WTC11 (cell line): ENCODE results near the gene ARHGDIG. TPM values are rescaled to one million over a fixed set of nuclear protein-coding genes. Genes with fewer than 3 reads are reported as not detected.

Experiments
- ATAC-seq: fragments of 200-7000 bp; cut with Tn5 transposase; 2 replicates; pipeline ENCODE4 v1.10.0; 2021; ENCODE audit warnings: mild to moderate bottlenecking, moderate library complexity
- CTCF ChIA-PET: fragments of 300-600 bp; sonication (Branson Sonifier 250); formaldehyde crosslinking; loops from one replicate; lab custom pipeline; 2021; ENCODE audit warnings: antibody characterized with exemption; lab: Charles Lee
- POLR2A ChIA-PET: fragments of 350-600 bp; sonication (Branson Sonifier 250); formaldehyde crosslinking; loops from one replicate; lab custom pipeline; 2021; ENCODE audit warnings: antibody characterized with exemption; lab: Charles Lee
- DNase-seq: peaks from one replicate; pipeline ENCODE4 v3.0.0; 2021; ENCODE audit warnings: low spot score
- H3K27ac Mint-ChIP-seq: 2 replicates; pipeline ENCODE4 v1.8.0; 2021; ENCODE audit warnings: mixed read lengths
- H3K27me3 Mint-ChIP-seq: 2 replicates; pipeline ENCODE4 v1.8.0; 2021; ENCODE audit warnings: low read depth, mild to moderate bottlenecking, moderate library complexity, mixed read lengths
- H3K36me3 Mint-ChIP-seq: 2 replicates; pipeline ENCODE4 v1.8.0; 2021; ENCODE audit warnings: mixed read lengths
- H3K4me1 Mint-ChIP-seq: 2 replicates; pipeline ENCODE4 v1.8.0; 2022; ENCODE audit warnings: mixed read lengths
- H3K4me3 Mint-ChIP-seq: 2 replicates; pipeline ENCODE4 v1.8.0; 2021; ENCODE audit warnings: mild to moderate bottlenecking, moderate library complexity, mixed read lengths
- H3K9me3 Mint-ChIP-seq: 2 replicates; pipeline ENCODE4 v1.8.0; 2021; ENCODE audit warnings: mixed read lengths
- ATF3 ChIP-seq: sonication (generic); formaldehyde crosslinking; conservative IDR thresholded peaks from 2 replicates; pipeline ENCODE4 v1.8.1; 2022; ENCODE audit warnings: mild to moderate bottlenecking, missing genetic modification reagents
- ATF6 ChIP-seq: sonication (generic); formaldehyde crosslinking; IDR thresholded peaks from 2 replicates; pipeline ENCODE4 v1.8.1; 2023; ENCODE audit warnings: mild to moderate bottlenecking, missing genetic modification reagents
- GRHL2 ChIP-seq: fragments of 250-450 bp; sonication (Bioruptor Pico); IDR thresholded peaks from 2 replicates; pipeline ENCODE4 v1.8.0; 2022; ENCODE audit warnings: mild to moderate bottlenecking, moderate library complexity; ENCODE audit not compliant: insufficient replicate concordance, severe bottlenecking
- HMGXB4 ChIP-seq: sonication (generic); formaldehyde crosslinking; IDR thresholded peaks from 2 replicates; pipeline ENCODE4 v1.8.1; 2023; ENCODE audit warnings: mild to moderate bottlenecking, moderate library complexity, missing genetic modification reagents
- PREB ChIP-seq: sonication (generic); formaldehyde crosslinking; IDR thresholded peaks from 2 replicates; pipeline ENCODE4 v1.8.1; 2022; ENCODE audit warnings: mild to moderate bottlenecking, missing genetic modification reagents, moderate library complexity, borderline replicate concordance
- SMAD4 ChIP-seq: sonication (generic); formaldehyde crosslinking; IDR thresholded peaks from 2 replicates; pipeline ENCODE4 v1.8.0; 2022; ENCODE audit warnings: mild to moderate bottlenecking, missing genetic modification reagents
- TCF7 ChIP-seq: sonication (generic); formaldehyde crosslinking; IDR thresholded peaks from 2 replicates; pipeline ENCODE4 v1.8.0; 2022; ENCODE audit warnings: mild to moderate bottlenecking, low read depth, missing genetic modification reagents, moderate library complexity
- TEAD1 ChIP-seq: sonication (generic); formaldehyde crosslinking; IDR thresholded peaks from 2 replicates; pipeline ENCODE4 v1.8.0; 2022; ENCODE audit warnings: mild to moderate bottlenecking, missing genetic modification reagents
- USF1 ChIP-seq: sonication (generic); formaldehyde crosslinking; IDR thresholded peaks from 2 replicates; pipeline ENCODE4 v1.8.0; 2022; ENCODE audit warnings: mild to moderate bottlenecking, missing genetic modification reagents
- USF2 ChIP-seq: sonication (generic); formaldehyde crosslinking; IDR thresholded peaks from 2 replicates; pipeline ENCODE4 v1.8.1; 2023; ENCODE audit warnings: mild to moderate bottlenecking, missing genetic modification reagents, moderate library complexity
- ZBTB21 ChIP-seq: sonication (generic); formaldehyde crosslinking; IDR thresholded peaks from 2 replicates; pipeline ENCODE4 v1.8.1; 2023; ENCODE audit warnings: mild to moderate bottlenecking, missing genetic modification reagents, borderline replicate concordance
- ZMAT4 ChIP-seq: fragments of 250-450 bp; sonication (Bioruptor Pico); IDR thresholded peaks from 2 replicates; pipeline ENCODE4 v1.9.0; 2021; ENCODE audit warnings: mild to moderate bottlenecking
- ZNF138 ChIP-seq: sonication (generic); formaldehyde crosslinking; conservative IDR thresholded peaks from 2 replicates; pipeline ENCODE4 v1.8.1; 2022; ENCODE audit warnings: mild to moderate bottlenecking, moderate library complexity, missing genetic modification reagents
- ZNF532 ChIP-seq: fragments of 250-450 bp; sonication (Bioruptor Pico); IDR thresholded peaks from 2 replicates; pipeline ENCODE4 v1.9.0; 2021; ENCODE audit warnings: mild to moderate bottlenecking, borderline replicate concordance
- total RNA-seq: library from RNA; stranded (reverse); gene quantifications from 3 replicates; pipeline ENCODE4 v1.2.3, GENCODE V29; 2021

The ARHGDIG gene
- total RNA-seq, 1 experiment from 2014 or later = 4.0 TPM

- Mint-ChIP-seq H3K4me3 (no peak overlapping the region), H3K27ac (no peak overlapping the region), H3K9me3 (no peaks in the 10 kb centered on the region), H3K4me1 (no peaks in the 10 kb centered on the region), H3K27me3 (no peaks in the 10 kb centered on the region), H3K36me3 (peaks cover 23% of the 10 kb centered on the region)
- CTCF ChIA-PET = no interaction called here
- DNase-seq (no peak), ATAC-seq (no peak)
- no peak for TF ChIP-seq TEAD1
- POLR2A ChIA-PET = no interaction called here
Observed at GRCh38 chr16:289395-289997, 9.1 kb downstream of the ARHGDIG start.

- no peak for ATAC-seq
- DNase-seq = no peak
- ChIA-PET CTCF (no interaction called here), POLR2A (no interaction called here)
- Mint-ChIP-seq H3K4me3 (no peak overlapping the region), H3K27ac (no peak overlapping the region), H3K4me1 (no peaks in the 10 kb centered on the region), H3K9me3 (no peaks in the 10 kb centered on the region), H3K36me3 (peaks cover 23% of the 10 kb centered on the region), H3K27me3 (no peaks in the 10 kb centered on the region)
- TF ChIP-seq GRHL2 (CRISPR knock-in tag) (no peak), ZMAT4 (CRISPR knock-in tag) (no peak), ZNF532 (no peak), TCF7 (CRISPR knock-in tag) (no peak), ATF3 (CRISPR knock-in tag) (no peak), ZNF138 (CRISPR knock-in tag) (no peak), PREB (CRISPR knock-in tag) (no peak), ZBTB21 (CRISPR knock-in tag) (no peak), USF2 (no peak), SMAD4 (CRISPR knock-in tag) (no peak), USF1 (CRISPR knock-in tag) (no peak), HMGXB4 (CRISPR knock-in tag) (no peak), ATF6 (no peak)
Observed at GRCh38 chr16:290015-290680, 9.8 kb downstream of the ARHGDIG start.
